ENCODE data around the gene PCID2. TPM values are rescaled to one million over a fixed set of nuclear protein-coding genes. Genes with fewer than 3 reads are reported as not detected.

Gene PCID2
- total and polyA plus RNA-seq, 7 experiments from 2014 or later: 44.2 to 84.4 (median 77.1) TPM

GRCh38 chr13:113184568-113185440 lies 23.7 kb downstream of the PCID2 start:
- DNase-seq (peak in 1 of 9 donors; percentile 16), ATAC-seq (peak; percentile 36)
- no peaks in the 10 kb centered on the region for H3K27me3 ChIP-seq (ENCODE audit: control insufficient read depth in 2 of 2, insufficient read depth in 2 of 2, low read length in 2 of 2)
- no peaks in the 10 kb centered on the region for H3K9me3 ChIP-seq (ENCODE audit: control insufficient read depth in 2 of 3, low read length in 3 of 3)
- H3K36me3 ChIP-seq (ENCODE audit: control insufficient read depth in 2 of 3, insufficient read depth in 3 of 3, low read length in 3 of 3): peaks cover 4 to 53% (median 13%) of the 10 kb centered on the region in 3 experiments
- peak overlapping the region; percentile 22 to 90 (median 70) for H3K4me3 Mint-ChIP-seq
- H3K27ac ChIP-seq (ENCODE audit: low read depth, low read length): peak overlapping the region; percentile 12
- peaks cover 13 to 63% (median 14%) of the 10 kb centered on the region in 7 donors for H3K4me1 Mint-ChIP-seq
- intact Hi-C loops (cut with micrococcal nuclease): no loop called here
- ChIA-PET CTCF (no interaction called here), POLR2A (interaction anchor here (0.6 to 2.9 kb wide), 7 partner anchors 10 to 29 kb away, joined by 3 to 23 read pairs (median 4); partner anchors contain the start of genes CUL4A and PCID2)
- H3K36me3 Mint-ChIP-seq: peaks cover 12 to 59% (median 44%) of the 10 kb centered on the region in 5 donors
- H3K27me3 Mint-ChIP-seq: no peaks in the 10 kb centered on the region
- no peaks in the 10 kb centered on the region for H3K9me3 Mint-ChIP-seq
- H3K27ac Mint-ChIP-seq: peak overlapping the region; percentile 68 to 94 (median 88)
- H3K4me3 ChIP-seq (ENCODE audit: low read length): peak overlapping the region; percentile 3
- peaks cover 6 to 57% of the 10 kb centered on the region in 2 donors for H3K4me1 ChIP-seq (ENCODE audit: control insufficient read depth in 2 of 2, insufficient read depth in 2 of 2, low read length in 2 of 2)

DNA sequence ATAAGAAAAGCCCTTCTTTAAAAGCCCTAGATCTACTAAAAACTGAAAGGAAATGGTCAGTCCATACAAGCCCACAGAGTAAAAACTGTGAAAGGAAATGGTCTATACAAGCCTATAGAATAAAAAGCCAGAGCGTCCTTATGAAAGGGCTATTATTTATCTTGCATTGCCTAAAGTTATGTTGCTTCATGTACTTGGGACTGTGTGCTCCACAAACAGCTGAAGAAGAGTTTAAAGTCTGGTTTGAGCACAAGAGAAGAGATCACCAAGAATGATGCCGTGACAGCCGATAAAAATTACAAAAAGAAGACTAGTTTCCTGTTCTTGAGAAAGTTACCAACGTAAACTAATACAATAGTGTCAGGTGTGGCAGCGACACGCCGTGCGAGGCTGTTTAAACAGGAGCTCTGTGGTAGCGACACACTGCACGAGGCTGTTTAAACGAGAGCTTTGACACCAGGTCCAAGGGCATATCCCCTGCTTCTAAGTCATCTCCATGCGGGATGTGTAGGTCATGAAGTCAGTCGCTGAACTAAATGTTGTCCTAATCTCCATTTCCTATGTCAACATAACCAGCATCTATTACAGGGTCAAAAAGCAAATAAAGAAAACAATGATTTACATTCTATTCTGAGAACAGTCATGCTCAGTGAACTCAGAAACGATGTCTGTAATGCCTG lies 24.9 kb downstream of the PCID2 start:
- Mint-ChIP-seq H3K27me3 (no peaks in the 10 kb centered on the region), H3K4me1 (peaks cover 13 to 70% (median 14%) of the 10 kb centered on the region in 7 donors), H3K36me3 (peaks cover 12 to 59% (median 41%) of the 10 kb centered on the region in 5 donors), H3K9me3 (no peaks in the 10 kb centered on the region), H3K27ac (peak overlapping the region in 5 of 9 donors; percentile 23 to 84 (median 82)), H3K4me3 (peak overlapping the region in 2 of 10 donors; percentile 42 to 52)
- CTCF ChIA-PET: no interaction called here
- ATAC-seq (no peak), DNase-seq (no peak)
- Histone ChIP-seq H3K27me3 (ENCODE audit: control insufficient read depth in 2 of 2, insufficient read depth in 2 of 2, low read length in 2 of 2) (no peaks in the 10 kb centered on the region), H3K27ac (ENCODE audit: low read depth, low read length) (no peak overlapping the region), H3K36me3 (ENCODE audit: control insufficient read depth in 2 of 3, insufficient read depth in 3 of 3, low read length in 3 of 3) (peaks cover 13 to 59% (median 16%) of the 10 kb centered on the region in 3 experiments), H3K4me3 (ENCODE audit: low read length) (no peak overlapping the region), H3K9me3 (ENCODE audit: control insufficient read depth in 2 of 3, low read length in 3 of 3) (no peaks in the 10 kb centered on the region), H3K4me1 (ENCODE audit: control insufficient read depth in 2 of 2, insufficient read depth in 2 of 2, low read length in 2 of 2) (peaks cover 6 to 69% of the 10 kb centered on the region in 2 donors)
- intact Hi-C loops (cut with micrococcal nuclease): no loop called here
- POLR2A ChIA-PET: interaction anchor here (0.7 to 2.9 kb wide), 5 partner anchors 9 to 26 kb away, joined by 4 to 23 read pairs (median 4); partner anchors contain the start of genes CUL4A and PCID2

DNA sequence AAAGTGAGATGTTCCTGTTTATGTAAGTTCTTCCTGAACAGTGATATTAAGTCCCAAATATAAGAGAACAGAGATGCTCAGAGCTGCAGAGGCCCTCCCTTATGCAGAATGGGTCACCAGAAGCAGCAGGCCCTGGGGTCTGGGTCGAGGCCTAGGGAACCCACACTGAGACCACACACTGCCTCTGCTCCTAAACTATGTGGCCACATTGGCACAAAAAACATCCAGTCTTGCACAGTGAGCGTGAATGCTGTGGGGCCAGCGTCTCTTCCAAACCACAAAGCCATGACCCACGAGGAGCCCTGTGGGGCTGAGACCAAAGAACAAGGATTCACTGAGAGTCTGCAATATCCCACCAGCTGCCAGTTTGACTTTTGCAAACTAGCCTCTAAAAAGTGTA lies 26.4 kb downstream of the PCID2 start:
- Histone ChIP-seq H3K27me3 (ENCODE audit: control insufficient read depth in 2 of 2, insufficient read depth in 2 of 2, low read length in 2 of 2) (no peaks in the 10 kb centered on the region), H3K4me3 (ENCODE audit: low read length) (no peak overlapping the region), H3K4me1 (ENCODE audit: control insufficient read depth in 2 of 2, insufficient read depth in 2 of 2, low read length in 2 of 2) (peaks cover 6 to 78% of the 10 kb centered on the region in 2 donors), H3K36me3 (ENCODE audit: control insufficient read depth in 2 of 3, insufficient read depth in 3 of 3, low read length in 3 of 3) (peaks cover 14 to 63% (median 16%) of the 10 kb centered on the region in 3 experiments), H3K9me3 (ENCODE audit: control insufficient read depth in 2 of 3, low read length in 3 of 3) (no peaks in the 10 kb centered on the region), H3K27ac (ENCODE audit: low read depth, low read length) (no peak overlapping the region)
- ATAC-seq (no peak), DNase-seq (no peak)
- intact Hi-C loops (cut with micrococcal nuclease): no loop called here
- POLR2A ChIA-PET: interaction anchor here (0.8 kb wide), 1 partner anchor 26 kb away, joined by 3 read pairs; the partner anchor contains the start of gene PCID2
- no peaks in the 10 kb centered on the region for H3K9me3 Mint-ChIP-seq
- CTCF ChIA-PET: no interaction called here
- H3K27ac Mint-ChIP-seq: peak overlapping the region in 4 of 9 donors; percentile 1 to 83 (median 46)
- peaks cover 13 to 67% (median 14%) of the 10 kb centered on the region in 7 donors for H3K4me1 Mint-ChIP-seq
- H3K36me3 Mint-ChIP-seq: peaks cover 7 to 58% (median 38%) of the 10 kb centered on the region in 5 donors
- H3K27me3 Mint-ChIP-seq: no peaks in the 10 kb centered on the region
- no peak overlapping the region for H3K4me3 Mint-ChIP-seq

DNA sequence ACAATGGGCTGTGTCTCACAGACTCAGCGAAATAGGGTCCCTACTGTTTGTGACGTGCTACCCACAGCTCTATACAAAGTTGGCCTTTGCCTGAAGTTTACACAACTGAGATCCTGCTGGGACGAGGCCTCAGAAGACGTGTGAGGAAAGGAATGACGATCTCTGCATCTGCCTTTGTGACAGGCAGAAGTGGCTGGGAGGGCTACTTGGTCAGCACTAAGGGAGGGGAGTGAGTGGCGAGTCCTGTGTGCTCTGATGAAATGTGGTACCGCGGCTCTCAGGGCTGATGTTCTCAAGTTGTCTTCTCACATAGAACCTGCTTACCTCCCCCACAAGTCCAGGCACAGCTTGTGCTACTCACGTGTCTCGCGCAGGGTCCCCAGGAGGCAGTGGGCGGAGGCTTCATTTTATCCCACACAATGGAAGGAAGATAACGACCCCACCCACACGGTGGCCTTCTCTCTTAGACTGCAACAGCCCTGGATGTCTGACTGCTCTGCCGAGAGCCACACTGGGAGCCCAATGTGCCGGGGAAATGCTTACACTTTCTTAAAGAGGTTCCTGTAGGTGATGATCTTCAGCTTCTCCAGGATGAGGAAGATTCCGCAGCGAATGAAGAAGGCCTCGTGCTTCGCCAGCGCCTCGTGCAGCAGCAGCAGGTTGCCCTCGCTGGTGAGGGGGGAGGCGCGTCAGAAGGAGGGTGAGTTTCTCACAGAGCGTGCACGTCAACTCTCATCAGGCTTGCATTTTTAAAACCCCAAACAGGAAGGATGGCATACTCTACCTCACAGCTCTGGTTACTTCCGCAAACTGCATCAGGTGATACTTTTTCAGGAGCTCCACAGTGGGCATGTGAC lies 28.9 kb downstream of the PCID2 start:
- no peak overlapping the region for H3K4me3 ChIP-seq (ENCODE audit: low read length)
- no peaks in the 10 kb centered on the region for H3K27me3 Mint-ChIP-seq
- H3K4me1 ChIP-seq (ENCODE audit: control insufficient read depth in 2 of 2, insufficient read depth in 2 of 2, low read length in 2 of 2): peaks cover 8 to 66% of the 10 kb centered on the region in 2 donors
- intact Hi-C loops (cut with micrococcal nuclease): no loop called here
- H3K4me1 Mint-ChIP-seq: peaks cover 5 to 57% (median 9%) of the 10 kb centered on the region in 7 donors
- ATAC-seq: peak; percentile 68
- no peaks in the 10 kb centered on the region for H3K9me3 Mint-ChIP-seq
- peak overlapping the region in 8 of 9 donors; percentile 41 to 90 (median 76) for H3K27ac Mint-ChIP-seq
- POLR2A ChIA-PET: interaction anchor here (0.6 to 2.2 kb wide), 4 partner anchors 23 to 31 kb away, joined by 3 to 8 read pairs (median 3); partner anchors contain the start of genes CUL4A and PCID2
- peaks cover 14 to 80% (median 16%) of the 10 kb centered on the region in 3 experiments for H3K36me3 ChIP-seq (ENCODE audit: control insufficient read depth in 2 of 3, insufficient read depth in 3 of 3, low read length in 3 of 3)
- no peaks in the 10 kb centered on the region for H3K27me3 ChIP-seq (ENCODE audit: control insufficient read depth in 2 of 2, insufficient read depth in 2 of 2, low read length in 2 of 2)
- DNase-seq: peak in 3 of 9 donors; percentile 17 to 53 (median 34)
- H3K9me3 ChIP-seq (ENCODE audit: control insufficient read depth in 2 of 3, low read length in 3 of 3): no peaks in the 10 kb centered on the region
- CTCF ChIA-PET: interaction anchor here (0.6 kb wide), 1 partner anchor 17 kb away, joined by 3 read pairs; no protein-coding TSS in a partner anchor
- peak overlapping the region in 3 of 10 donors; percentile 33 to 44 (median 33) for H3K4me3 Mint-ChIP-seq
- no peak overlapping the region for H3K27ac ChIP-seq (ENCODE audit: low read depth, low read length)
- peaks cover 12 to 69% (median 46%) of the 10 kb centered on the region in 5 donors for H3K36me3 Mint-ChIP-seq

DNA sequence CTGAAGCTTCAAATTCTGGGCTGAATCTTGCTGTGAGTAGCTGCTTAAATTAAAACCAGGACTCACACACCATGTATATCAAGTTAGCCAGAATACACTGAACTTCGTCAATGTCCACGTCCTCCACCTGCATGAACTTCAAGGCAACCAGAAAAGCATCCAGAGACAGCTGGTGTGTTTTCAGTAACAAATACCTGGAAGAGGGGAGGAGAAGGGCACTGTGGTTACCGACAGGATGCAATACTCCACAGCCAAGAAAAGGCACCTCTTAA lies 29.6 kb downstream of the PCID2 start:
- H3K9me3 Mint-ChIP-seq: no peaks in the 10 kb centered on the region
- peaks cover 5 to 56% (median 9%) of the 10 kb centered on the region in 7 donors for H3K4me1 Mint-ChIP-seq
- Histone ChIP-seq H3K4me3 (ENCODE audit: low read length) (no peak overlapping the region), H3K9me3 (ENCODE audit: control insufficient read depth in 2 of 3, low read length in 3 of 3) (no peaks in the 10 kb centered on the region), H3K27ac (ENCODE audit: low read depth, low read length) (no peak overlapping the region), H3K4me1 (ENCODE audit: control insufficient read depth in 2 of 2, insufficient read depth in 2 of 2, low read length in 2 of 2) (peaks cover 7 to 59% of the 10 kb centered on the region in 2 donors), H3K36me3 (ENCODE audit: control insufficient read depth in 2 of 3, insufficient read depth in 3 of 3, low read length in 3 of 3) (peaks cover 14 to 77% (median 16%) of the 10 kb centered on the region in 3 experiments), H3K27me3 (ENCODE audit: control insufficient read depth in 2 of 2, insufficient read depth in 2 of 2, low read length in 2 of 2) (no peaks in the 10 kb centered on the region)
- ChIA-PET POLR2A (interaction anchor here (0.6 to 1.0 kb wide), 2 partner anchors 22 to 29 kb away, joined by 3 read pairs; no protein-coding TSS in a partner anchor), CTCF (interaction anchor here (0.6 kb wide), 1 partner anchor 18 kb away, joined by 3 read pairs; no protein-coding TSS in a partner anchor)
- intact Hi-C loops (cut with micrococcal nuclease): no loop called here
- peak overlapping the region in 3 of 9 donors; percentile 4 to 53 (median 28) for H3K27ac Mint-ChIP-seq
- ATAC-seq (no peak), DNase-seq (no peak)
- peak overlapping the region in 1 of 10 donors; percentile 23 for H3K4me3 Mint-ChIP-seq
- H3K27me3 Mint-ChIP-seq: no peaks in the 10 kb centered on the region
- H3K36me3 Mint-ChIP-seq: peaks cover 12 to 72% (median 46%) of the 10 kb centered on the region in 5 donors

Data from naive thymus-derived CD4-positive, alpha-beta T cell (primary cell).